ENCODE data around the gene ADK.
"Not testable (repeated sequence)": the region's sequence is repeated elsewhere in the genome, so short reads cannot be mapped to it uniquely, and the experiment has no call there.

The ADK gene
- total RNA-seq: 33.0 reads per million, percentile 58 among the genes with 10 or more reads in this experiment

DNA sequence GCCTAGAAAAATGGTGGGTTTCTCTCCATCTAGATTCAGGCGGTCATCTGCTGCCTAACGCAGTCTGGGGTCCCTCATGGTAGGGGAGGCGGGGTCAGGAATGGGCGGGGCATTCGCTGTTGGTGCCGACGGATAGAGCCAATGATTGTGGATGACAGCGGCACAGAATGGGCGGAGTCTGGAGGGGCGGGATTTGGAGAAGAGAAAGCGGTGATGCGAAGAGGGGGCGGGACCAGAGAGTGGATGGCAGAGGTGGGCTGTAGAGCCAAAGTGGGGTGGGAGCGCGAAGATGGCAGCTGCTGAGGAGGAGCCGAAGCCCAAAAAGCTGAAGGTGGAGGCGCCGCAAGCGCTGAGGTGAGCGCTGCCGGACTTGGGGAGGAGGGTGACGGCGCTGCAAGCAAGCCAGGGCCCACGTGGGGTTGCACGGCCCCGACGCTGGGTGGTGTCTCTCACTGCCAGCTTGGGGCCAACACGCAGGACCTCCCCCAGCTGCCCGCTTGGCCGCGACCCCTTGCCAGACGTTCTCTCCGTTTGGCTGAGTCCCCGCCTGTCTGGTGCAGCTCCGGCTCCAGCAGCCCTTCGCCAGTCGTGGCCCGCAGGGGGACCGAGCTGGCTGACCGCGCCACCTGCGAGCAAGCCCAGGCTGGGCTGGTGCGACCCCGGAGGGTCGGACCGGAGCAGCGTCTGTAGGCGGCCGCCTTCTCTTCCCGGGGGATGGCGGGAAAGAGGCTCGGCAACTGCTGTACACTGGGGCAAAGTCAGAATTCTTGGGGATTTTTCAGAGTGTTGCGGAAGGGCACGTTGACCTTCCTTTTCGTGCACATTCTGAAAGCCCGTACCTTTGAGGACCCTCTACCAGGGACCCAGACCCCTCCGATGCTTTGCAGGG, at the start of gene ADK:
TSS of gene ADK (plus strand) at position 232 of the 889 bp plus-strand sequence. CDS start at position 290, 58 bp downstream.
- peak; percentile 100 for DNase-seq

DNA sequence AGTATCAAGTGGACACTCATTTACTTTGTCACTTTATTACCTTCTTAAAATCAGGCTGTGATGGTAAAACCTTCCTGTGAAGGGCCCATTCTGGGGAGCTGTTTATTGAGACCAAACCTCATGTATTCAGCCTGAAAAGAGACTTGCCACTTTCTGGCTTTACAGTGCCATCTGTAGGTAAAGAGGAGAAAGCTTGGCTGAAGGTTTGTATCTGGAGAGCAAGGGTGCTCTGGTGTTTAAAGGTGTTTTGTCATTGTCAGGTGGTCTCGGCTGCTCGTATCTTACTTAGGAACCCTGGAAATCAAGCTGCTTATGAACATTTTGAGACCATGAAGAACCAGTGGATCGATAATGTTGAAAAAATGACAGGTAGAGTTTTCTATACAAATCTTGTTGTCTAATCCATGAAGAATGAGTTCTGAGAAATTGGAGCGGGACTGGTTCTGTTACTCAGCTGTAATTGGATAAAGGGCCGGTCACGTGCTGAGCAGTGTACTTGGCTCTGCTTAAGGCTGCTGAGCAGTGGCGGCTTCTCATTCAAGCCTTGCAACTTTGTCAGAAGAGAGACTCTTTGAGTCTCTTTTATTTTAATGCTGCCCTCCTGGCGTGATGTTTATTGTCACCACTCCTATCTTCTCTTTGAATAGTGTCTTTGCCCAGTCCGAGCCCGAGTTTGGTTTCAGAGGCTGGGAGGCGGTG, 47.3 kb upstream of the ADK start:
- DNase-seq: no peak

DNA sequence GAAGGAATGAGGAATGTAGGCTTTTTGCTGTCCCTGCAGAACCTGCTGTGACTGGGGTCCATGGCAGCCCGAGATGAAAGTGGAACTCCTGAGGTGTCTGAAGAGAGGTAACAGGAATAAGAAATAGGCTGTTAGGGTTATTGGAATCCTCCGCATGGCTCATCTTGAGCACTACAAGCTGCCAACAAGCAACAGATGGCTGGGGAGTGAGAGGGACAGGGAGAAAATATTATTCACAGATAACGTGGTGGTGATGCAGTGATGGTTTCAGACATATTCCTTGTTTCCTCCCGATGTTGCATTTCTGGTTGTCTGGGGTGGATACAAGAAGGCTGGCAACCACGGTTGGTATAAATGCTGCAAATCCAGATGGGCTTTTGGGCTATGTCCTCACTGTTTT, 46.5 kb upstream of the ADK start:
- DNase-seq: no peak

DNA sequence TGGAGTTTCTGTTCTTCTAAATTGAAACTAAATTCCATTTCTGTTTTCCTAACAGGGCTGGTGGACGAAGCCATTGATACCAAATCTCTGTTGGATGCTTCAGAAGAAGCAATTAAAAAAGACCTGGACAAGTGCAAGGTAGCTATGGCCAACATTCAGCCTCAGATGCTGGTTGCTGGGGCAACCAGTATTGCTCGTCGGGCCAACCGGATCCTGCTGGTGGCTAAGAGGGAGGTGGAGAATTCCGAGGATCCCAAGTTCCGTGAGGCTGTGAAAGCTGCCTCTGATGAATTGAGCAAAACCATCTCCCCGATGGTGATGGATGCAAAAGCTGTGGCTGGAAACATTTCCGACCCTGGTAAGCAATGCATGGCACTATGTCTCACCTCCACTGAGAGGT, 46.0 kb upstream of the ADK start:
- no peak for DNase-seq

DNA sequence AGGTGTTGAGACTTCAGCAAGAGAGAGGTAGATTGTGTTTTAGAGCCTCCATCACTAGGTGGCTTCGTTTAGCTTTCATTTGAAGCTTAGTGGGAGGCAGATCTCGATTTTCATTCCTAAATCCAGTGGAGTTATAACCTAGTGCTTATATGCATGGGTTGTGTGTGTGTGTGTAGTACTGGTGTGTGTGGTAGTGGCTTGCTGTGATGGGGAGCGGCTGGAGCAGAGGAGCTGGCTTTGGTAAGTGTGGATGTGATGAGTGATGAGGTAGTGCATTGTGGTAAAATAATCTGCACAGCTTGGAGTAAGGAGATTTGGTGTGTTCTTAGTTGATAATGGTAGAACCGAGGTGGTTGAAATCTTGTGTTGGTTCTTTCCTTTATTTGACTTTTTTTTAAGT, 43.6 kb upstream of the ADK start:
- no peak for DNase-seq

DNA sequence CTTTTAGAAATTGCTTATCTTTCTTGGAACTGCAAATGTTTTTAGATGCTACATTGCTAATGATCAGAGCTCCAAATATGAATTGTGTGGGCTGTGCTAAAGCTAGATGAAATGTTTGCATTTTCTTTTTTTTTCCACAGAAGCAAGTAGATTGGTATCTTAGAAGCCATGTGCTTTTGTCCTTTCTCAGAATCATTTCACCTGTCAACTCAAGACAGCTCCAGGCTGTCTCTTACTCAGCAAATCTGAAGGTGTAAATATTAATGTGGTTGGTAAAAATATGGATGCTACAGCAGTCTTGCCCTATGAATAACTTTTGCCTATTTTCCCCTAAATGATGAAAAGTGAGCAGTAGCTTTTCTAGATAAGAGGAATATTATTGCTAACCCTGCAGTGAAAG, 41.6 kb upstream of the ADK start:
- DNase-seq: no peak

DNA sequence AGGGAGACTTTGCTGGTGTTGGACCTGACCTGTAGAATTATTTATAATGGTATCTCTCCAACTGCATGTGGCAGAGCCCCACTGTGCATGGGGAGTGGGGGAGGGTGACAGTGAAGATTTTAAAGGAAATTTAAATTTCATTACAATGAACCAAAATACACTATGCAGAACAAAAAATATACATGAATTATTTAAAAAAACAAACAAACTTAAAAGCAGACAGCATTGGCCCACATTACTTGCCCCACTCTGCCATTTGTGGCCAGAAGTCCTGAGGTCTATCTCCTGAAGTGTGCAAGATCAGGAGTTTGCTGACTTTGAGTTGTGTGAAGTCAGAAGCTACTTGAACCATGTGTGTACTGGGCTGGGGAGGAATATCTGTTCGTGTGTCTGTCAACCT, 40.9 kb upstream of the ADK start:
- no peak for DNase-seq

DNA sequence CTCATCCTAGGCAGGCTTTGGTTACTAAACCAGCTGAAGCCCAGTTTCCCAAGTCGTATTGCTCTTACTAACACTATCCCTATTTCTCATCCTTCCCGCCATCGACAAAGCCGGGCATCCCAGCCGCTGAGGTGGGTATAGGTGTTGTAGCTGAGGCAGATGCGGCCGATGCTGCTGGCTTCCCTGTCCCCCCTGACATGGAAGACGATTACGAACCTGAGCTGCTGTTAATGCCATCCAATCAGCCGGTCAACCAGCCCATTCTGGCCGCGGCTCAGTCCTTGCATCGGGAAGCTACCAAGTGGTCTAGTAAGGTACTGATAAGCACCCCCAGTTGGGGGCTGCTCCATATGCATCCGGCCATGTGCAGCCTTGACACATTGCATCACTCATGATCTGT, 39.2 kb upstream of the ADK start:
- no peak for DNase-seq

DNA sequence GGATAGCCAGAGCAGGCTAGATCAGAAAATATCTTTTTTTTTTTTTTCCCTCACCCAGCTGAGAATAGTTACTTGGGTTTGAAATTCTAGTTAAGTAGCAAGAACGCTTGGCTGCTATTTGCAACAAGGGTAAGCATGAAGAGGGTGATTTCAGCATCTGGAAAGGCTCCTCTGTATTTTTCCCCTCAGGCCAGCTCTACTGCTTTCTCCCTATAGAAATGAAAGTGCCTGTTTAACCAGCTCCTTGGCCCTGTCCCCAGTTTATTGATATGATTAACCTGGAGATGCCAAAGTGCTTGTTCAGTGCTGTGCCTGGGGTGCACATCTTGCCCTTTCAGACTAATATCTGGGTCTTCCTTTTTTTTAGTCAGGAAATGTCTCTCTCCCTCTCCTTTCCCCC, 37.5 kb upstream of the ADK start:
- no peak for DNase-seq

DNA sequence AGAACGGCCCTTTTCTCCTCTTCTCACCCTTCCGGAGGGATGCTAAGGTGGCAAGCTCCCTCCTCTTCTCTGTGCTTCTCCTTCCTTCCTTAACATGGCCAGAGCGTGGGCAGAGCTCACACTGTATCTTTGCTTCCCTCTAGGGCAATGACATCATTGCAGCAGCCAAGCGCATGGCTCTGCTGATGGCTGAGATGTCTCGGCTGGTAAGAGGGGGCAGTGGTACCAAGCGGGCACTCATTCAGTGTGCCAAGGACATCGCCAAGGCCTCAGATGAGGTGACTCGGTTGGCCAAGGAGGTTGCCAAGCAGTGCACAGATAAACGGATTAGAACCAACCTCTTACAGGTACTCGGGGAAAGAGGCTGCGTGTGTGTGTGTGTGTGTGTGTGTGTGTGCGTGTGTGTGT, 37.0 kb upstream of the ADK start:
- no peak for DNase-seq

DNA sequence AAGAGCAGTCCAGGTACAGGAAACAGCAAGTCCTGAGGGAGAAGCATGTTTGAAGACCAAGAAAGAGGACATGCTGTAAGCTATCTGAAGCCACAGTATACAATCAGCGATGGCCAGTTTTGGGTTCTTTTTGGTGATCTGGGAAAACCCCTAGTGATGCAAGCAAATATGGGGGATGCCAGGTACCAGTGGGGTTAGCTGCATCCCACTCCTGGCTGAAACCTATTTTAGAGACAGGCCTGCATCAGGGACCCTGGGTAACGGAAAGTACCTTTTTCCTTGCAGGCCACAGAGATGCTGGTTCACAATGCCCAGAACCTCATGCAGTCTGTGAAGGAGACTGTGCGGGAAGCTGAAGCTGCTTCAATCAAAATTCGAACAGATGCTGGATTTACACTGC, 33.3 kb upstream of the ADK start:
- no peak for DNase-seq

DNA sequence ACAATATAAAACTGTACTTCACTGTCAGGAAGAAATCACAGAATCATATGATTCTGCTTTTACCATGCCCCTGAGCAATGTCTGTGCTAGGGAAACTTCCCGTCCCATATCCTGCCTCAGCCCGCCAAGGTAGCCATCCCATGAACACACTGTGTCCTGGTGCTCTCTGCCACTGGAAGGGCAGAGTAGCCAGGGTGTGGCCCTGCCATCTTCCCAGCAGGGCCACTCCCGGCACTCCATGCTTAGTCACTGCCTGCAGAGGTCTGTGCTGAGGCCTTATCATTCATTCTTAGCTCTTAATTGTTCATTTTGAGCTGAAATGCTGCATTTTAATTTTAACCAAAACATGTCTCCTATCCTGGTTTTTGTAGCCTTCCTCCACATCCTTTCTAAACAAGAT, 32.2 kb upstream of the ADK start:
- DNase-seq: no peak

DNA sequence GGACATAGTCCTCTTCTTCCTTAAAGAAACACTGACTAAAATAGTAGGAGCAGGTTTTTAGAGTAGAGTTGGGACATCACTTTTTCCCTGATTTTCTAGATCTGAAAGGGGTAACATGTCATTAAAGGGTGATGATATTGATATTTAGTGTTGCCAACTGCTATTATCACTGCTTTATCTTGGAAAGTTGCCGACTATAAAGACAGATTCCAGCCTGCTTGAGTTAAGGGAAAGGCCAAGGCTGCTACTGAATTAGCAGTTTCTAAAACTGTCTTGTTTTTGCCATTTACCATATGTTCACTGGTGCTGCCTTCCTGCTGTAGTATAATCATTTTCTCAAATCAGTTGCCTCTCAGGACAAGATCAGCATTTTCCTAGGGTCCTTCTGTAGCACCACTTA, 30.1 kb upstream of the ADK start:
- no peak for DNase-seq

DNA sequence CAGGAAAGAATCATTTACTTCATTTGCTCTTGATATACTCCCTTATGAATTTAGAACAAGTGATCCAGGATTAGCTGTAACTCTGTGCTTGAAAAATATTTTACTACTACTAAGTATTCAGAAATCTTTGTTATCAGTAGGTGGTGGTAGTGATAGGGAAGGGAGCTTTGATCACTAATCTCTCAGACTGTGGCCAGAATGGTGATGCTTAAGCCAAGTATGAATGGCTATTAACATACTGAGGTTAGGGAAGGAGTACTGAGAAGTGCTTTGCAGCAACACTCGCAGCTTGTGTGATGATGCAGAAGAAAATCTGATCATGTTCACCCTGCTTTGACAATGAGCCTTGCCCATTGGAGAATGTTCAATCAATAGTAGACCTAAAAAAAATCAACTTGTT, 29.7 kb upstream of the ADK start:
- no peak for DNase-seq

DNA sequence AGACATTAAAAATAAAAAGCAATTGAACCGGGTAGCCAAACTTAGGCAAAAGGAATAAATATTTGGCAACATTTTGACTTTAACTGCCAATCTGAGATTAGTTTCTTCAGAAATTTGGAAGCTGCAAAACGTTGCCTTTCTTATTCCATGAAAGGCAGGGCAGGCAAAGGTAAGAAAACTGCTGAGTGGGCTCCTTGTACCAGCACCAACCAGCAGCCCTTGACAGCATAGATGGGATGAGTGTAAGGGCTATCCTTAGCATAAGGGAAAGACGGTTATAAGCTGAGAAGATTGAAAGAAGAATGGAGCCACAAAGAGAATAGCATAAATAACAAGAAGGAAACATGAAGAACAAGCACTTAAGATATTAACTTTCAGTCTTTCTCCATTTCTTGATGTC, 29.0 kb upstream of the ADK start:
- DNase-seq: no peak

DNA sequence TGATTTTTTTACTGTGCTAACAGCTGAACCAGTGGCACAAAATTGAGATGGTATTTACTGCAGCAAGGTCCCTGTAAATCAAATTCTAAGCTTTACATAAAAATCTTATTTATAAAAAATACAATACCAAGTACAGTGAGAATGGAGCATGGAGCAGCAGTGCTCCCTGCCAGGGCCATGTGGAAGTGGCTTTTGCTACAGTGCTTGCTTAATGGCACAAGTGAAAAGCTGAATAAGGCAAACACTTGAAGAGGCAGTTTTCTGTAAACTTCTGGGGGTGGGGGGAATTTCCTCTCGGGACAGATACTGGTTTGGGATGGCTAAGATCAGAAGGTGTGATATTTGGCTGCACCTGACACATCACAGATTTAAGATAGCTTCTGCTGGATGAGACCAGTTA, 27.9 kb upstream of the ADK start:
- DNase-seq: no peak

DNA sequence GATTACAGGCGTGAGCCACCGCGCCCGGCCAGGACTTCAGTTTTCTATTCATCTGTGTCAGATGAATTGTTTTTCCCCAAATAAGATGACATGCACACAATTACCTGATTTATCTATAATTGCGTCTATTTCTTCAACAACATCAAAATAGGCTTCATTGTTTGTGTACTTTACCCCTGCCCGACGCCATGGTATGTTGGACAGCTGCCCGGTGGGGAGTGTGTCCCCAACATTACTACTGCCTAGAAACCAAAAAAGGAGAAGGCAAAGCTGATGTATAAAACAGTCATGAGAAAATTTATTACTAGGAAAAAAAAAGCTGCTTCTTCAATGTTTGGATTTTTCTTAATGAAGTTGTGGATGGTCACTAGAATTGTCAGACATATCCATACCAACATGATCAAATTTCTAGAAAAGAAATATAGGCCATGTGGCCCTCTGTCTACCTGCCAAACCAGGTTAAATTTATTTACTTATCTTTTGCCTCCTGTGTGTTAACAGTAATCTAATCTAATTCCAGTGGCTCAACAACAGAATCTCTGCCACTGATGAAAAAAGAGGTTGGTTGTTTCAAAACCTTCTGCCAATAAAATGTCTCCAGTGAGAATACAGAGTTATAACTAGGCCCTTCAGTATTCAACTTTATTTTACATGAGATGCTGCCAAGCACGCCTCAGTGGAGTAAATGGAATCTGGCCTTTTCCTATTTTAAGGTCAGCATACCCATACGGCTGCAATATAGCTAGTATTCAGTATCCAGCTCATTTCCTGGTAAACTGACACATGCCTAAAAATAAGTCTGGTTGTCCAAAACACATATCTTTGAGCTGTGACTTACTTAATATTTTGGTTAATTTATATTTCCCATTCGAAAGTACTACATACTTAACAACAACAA, 16.8 kb upstream of the ADK start:
- no peak for DNase-seq

DNA sequence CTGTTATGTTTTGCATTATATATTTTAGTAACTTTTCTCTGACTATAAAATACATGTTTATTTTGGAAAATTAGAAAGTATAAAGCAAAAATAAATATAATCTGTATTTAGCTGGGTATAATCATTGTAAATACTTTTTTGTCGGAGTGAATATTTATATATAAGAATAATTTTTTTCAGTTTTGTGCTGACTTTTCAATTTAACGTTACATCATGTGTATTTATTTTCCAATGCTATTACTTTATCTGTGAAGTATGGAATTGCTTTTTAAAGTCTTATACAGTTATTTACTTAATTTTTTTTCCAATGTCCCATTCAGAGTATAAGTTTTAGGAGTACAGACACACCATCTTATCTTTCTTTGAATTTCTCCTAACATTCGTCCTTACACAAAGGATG, 15.6 kb upstream of the ADK start:
- no peak for DNase-seq

DNA sequence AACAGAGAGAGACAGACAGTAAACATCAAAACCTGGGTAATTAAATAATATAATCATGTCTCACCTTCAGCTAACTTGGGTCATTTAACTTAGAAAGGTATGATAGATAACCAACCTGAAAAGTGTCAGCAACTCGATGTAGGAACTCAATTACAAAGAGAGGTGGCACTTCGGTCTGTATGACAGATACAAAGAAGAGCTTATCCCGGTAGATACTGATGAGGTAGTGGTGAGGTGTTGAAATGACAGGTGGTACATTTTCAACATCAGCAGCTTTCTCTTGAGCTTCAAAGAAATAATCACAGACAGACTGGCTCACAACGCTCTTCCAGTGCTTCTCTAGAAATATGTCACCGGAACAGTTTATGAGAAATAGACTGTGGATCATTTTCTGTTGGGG, 13.0 kb upstream of the ADK start:
- DNase-seq: no peak

DNA sequence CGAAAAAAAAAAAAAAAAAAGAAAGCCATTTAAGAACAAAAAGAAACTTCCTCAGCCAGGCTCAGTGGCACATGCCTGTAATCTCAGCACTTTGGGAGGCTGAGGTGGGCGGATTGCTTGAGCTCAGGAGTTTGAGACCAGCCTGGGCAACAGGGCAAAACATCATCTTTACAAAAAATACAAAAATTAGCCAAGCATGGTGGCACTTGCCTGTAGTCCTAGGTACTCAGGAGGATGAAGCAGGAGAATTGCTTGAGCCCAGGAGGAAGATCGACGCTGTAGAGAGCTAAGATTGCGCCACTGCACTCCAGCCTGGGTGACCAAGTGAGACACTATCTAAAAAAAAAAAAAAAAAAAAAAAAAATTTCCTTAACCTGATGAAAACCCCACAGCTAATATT, 12.4 kb upstream of the ADK start:
- not testable (repeated sequence) for DNase-seq

DNA sequence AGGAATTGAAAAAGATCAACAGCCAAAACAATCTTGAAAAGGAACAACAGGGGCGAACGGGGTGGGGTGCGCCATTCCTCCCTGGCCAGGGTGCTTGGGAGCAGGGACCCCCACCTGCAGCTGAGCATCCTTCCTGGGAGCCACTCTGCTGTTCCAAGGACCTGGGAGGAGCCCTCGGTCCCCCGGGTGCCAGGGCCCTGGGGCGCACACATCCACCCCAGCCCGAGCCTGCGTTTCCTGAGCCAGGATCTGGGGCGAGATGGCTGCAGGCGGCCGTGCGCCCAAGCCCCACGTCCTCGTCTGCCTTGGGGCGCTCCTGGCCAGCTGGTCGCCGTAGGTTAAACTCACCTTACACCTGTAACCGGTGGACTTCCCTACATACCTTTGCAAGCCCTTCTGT, 11.0 kb upstream of the ADK start:
- DNase-seq: no peak

DNA sequence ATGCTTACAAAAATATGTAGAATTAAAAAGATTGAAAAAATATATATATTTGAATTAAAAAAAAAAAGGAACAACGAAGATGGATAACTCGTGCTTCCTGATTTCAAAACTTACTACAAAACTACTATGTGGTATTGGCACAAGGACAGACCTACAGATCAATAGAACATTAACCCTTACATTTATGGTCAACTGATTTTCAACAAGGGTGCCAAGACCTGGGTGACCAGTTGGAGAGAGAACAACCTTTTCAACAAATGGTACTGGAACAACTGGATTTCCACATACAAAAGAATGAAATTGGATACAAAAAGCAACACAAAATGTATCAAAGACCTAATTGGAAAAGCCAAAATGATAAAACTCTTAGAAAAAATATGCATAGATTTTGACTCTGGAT, 10.5 kb upstream of the ADK start:
- DNase-seq: no peak

DNA sequence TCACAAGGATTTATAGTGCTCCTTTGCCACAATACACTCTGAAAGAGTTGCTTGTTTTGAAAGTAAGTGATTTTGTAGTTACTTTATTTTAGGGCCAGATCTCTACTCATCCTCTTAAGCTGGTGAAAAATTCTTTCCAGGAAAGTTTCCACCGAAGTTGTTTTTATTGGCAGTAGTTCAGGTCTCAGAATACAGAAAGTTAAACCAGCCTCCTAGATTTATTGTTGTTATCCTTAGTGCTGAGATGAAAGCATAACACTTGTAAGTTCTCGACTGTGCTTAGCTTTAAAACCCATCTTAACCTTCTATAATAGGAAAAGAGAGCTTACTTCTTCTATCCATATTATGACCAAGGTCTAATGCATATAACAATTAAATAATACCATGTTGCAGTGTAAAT, 5.9 kb upstream of the ADK start:
- DNase-seq: no peak

All from effector CD4-positive, alpha-beta T cell (primary cell).